Stomach (tissue), 4 donors: ENCODE measurements around the gene EGFR.

Experiments
- CTCF ChIP-seq, 7 experiments: fragments of 450-650 bp in 4 of 7; fragments of 200-600 bp in 3 of 7; sonication (generic) in 3 of 7; IDR thresholded peaks; one replicate each; pipeline ENCODE4 v1.5.1; 2016 to 2019; ENCODE audit warnings: antibody characterized with exemption in 7 of 7, control low read depth in 2 of 7, mild to moderate bottlenecking in 1 of 7
- POLR2A ChIP-seq, 4 donors: fragments of 450-650 bp; IDR thresholded peaks; one replicate each; pipeline ENCODE4 v1.6.1; 2016; ENCODE audit warnings: antibody characterized with exemption in 4 of 4, control low read depth in 2 of 4, mild to moderate bottlenecking in 1 of 4, moderate library complexity in 1 of 4
- POLR2AphosphoS5 ChIP-seq, 3 donors: sonication (generic); formaldehyde crosslinking; IDR thresholded peaks; one replicate each; pipeline ENCODE4 v1.6.1; 2016; ENCODE audit warnings: antibody characterized with exemption in 3 of 3

DNA sequence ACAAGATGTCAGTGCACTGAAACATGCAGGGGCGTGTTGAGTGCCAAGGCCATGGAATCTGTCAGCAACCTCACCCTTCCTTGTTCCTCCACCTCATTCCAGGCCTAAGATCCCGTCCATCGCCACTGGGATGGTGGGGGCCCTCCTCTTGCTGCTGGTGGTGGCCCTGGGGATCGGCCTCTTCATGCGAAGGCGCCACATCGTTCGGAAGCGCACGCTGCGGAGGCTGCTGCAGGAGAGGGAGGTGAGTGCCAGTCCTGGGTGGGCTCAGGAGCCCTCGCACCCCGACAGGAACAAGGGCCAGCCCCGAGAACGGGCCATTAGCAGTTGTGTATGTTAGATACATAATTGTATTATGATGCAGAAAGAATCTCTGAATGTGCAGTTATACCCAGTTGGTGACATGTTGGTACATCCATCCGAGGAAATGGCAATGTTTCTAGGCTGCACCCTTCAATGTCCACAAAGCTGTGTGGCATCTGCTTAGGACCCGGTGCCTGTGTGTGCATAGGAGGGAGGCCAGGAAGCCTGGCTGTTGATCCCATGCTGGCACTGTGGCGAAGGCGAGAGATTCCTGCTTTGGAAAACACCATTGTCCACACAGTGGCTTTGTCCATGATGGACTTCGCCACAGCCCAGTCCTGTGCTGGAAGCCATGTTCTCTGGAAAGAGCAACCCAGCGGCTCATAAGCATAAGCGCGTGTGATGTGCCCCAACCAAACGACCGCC, 154.2 kb downstream of the EGFR start:
- TF ChIP-seq CTCF (IDR thresholded peaks at IDR 0.05) (no peak), POLR2A (IDR thresholded peaks at IDR 0.05) (no peak), POLR2AphosphoS5 (IDR thresholded peaks at IDR 0.05) (no peak)
